Choroid plexus epithelial cell (primary cell): ENCODE data around the gene ADSL.

Source experiments
- DNase-seq: peaks from one replicate; pipeline ENCODE4 v3.0.0-alpha.2; 2010; ENCODE audit warnings: low read depth
- H3K4me3 ChIP-seq: 2 replicates; pipeline ENCODE4 v1.5.1; 2011; ENCODE audit warnings: low read depth, mild to moderate bottlenecking, control low read depth, low read length, moderate library complexity
- TF ChIP-seq, protein P1 (sequence below): conservative IDR thresholded peaks from 2 replicates; pipeline ENCODE4 v1.5.1; 2011; ENCODE audit warnings: low read depth, mild to moderate bottlenecking, control low read depth, inconsistent platforms, low read length, moderate library complexity

Gene ADSL

DNA sequence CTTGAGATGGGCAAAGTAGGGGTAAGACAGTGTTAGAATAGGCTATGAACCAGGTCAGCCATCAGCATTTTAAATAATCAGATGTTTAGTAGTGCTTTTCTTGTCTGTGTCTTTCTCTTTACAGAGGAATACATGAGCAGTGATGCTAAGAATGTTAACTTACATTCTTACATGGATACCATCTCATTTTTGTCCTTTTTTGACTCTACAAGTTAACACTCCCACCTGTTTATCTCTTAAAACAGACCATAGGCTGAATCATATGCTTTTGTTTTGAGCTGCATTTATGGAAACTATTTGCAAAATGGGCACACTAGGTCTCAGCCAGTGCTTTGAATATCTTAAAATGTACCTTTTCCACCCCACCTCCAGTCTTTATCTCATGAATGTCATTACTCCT is 25.6 kb upstream of the ADSL start:
- H3K4me3 ChIP-seq = no peak overlapping the region
- no peak for DNase-seq
- TF ChIP-seq, protein P1, sequence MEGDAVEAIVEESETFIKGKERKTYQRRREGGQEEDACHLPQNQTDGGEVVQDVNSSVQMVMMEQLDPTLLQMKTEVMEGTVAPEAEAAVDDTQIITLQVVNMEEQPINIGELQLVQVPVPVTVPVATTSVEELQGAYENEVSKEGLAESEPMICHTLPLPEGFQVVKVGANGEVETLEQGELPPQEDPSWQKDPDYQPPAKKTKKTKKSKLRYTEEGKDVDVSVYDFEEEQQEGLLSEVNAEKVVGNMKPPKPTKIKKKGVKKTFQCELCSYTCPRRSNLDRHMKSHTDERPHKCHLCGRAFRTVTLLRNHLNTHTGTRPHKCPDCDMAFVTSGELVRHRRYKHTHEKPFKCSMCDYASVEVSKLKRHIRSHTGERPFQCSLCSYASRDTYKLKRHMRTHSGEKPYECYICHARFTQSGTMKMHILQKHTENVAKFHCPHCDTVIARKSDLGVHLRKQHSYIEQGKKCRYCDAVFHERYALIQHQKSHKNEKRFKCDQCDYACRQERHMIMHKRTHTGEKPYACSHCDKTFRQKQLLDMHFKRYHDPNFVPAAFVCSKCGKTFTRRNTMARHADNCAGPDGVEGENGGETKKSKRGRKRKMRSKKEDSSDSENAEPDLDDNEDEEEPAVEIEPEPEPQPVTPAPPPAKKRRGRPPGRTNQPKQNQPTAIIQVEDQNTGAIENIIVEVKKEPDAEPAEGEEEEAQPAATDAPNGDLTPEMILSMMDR = no peak

DNA sequence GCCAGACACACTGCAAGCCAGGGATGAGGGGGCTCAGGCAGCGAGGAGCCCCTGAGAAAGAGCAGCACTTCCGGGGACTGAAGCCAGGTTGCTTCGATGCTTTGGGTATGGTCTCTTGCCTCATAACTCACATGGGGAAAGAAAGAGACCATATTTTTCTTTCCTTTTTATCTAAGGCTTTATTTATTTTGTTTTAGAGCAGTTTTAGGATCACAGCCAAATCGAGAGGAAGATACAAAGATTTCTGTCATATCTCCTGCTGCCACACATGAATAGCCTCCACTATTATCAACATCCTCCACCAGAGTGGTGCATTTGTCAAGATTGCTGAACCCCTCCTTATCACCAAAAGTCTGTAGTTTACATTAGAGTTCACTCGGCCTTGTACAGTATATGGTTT is 24.3 kb upstream of the ADSL start:
- DNase-seq = peak; percentile 56
- TF ChIP-seq, protein P1 = no peak
- no peak overlapping the region for H3K4me3 ChIP-seq

DNA sequence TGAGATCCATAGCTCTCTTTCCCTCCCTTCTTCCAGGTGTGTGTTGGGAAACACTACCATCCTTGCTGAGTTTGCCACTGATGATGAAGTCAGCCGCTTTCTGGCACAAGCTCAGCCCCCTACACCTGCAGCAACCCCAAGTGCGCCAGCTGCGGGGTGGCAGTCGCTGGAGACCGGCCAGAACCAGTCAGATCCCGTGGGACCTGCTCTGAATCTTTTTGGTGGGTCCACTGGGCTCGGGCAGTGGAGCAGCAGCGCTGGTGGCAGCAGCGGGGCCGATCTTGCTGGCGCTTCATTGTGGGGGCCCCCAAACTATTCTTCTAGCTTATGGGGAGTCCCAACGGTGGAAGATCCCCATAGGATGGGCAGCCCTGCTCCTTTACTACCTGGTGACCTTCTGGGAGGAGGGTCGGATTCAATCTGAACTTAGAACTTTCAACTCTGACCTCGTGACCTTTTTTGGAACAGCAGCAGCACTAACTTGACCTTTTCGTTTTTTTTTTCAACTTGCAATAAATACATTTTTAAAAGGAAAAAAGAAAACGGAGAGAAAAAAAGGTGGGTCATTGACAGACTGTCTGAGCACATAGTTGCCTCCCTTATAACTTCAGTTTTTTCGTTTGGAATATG is 23.4 kb upstream of the ADSL start:
- no peak for DNase-seq
- no peak overlapping the region for H3K4me3 ChIP-seq
- TF ChIP-seq, protein P1 = no peak

DNA sequence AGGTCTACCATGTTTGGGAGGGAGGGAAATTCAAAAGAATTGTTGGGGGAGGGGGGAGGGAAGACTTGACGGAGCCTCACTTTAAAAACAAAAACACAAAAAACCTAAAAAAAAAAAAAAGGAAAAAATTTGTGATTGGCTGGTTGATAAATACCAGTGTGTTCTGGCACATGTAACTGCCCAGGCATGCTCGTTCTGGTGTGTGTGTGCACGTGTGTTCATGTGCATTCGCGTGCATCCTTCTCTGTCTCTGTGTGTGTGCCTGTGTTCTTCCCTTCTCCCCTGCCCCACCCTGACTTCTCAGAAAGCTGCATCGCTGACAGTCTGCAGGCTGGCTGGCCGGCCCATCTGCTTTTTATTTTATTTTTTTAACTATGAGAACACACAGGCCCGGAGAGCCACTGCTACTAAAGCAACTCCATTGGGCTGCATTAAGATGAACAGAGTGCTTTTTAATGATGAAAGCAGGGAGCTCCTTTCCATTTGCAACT is 22.6 kb upstream of the ADSL start:
- no peak for DNase-seq
- no peak overlapping the region for H3K4me3 ChIP-seq
- TF ChIP-seq, protein P1 = no peak

DNA sequence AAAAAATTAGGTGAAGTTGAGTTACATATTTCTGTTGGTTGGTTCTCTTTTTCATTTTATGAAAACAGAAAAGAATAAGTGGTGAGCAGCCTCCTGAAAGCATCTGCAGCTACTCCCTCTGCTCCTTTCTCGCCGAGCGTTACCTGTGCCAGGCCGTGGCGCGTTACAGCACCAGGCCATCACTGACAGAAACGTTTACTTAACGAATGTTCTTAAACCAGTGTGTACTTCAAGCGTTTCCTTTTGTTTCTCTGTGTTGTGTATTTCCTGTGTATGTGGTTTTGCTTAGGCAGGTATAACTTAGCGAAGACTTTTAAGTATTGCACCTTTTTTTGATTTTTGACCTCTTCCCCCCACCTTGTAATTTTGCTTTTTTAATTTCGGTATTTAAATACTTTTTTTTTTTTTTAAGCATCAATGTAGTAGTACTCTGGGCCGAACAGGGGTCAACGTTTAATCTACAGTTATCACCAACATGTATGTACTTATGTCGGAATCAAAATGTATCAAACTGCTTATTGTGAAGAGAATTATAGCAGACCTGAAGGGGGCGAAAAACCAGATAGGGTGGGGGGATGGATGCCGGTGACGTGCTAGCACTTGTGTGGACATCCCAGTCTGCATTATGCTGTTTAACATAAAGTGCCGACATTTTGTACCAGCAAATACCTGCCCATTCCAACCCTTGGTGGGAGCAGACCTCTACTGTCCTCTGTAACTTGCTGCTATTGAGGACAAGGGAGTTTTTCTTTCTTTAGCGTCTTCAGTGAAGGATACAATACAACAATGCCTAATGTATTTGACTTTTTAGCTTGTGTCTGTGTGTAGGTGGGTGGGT is 21.6 kb upstream of the ADSL start:
- no peak for DNase-seq
- no peak overlapping the region for H3K4me3 ChIP-seq

DNA sequence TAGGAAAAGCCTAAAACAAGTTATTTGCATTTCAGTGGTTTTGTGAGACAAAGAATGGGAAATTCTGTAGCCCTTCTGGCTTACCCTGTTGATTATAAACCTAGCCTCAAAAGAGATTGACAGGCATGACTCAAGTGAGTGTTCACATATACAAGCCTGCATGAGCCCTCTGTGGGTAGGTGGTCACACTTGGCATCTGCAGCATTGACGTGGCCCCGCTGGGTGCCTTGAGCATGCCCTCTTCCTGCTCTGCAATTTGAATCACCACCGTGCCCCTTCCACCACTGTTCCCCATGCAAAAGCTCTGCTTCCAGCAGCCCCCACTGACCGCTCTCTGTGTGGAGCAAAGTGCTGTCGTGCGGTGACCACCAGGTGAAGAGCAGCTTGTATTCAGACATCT is 21.0 kb upstream of the ADSL start:
- no peak overlapping the region for H3K4me3 ChIP-seq
- DNase-seq = no peak

More for the DNA sequence above, 21.6 kb upstream of the ADSL start:
- TF ChIP-seq, protein P1 = no peak

More for the DNA sequence above, 21.0 kb upstream of the ADSL start:
- TF ChIP-seq, protein P1 = no peak
